HG03175 (cell line): ENCODE measurements around the gene CHTOP.

Experiments
- ATAC-seq: cut with Tn5 transposase; IDR thresholded peaks from one replicate; pipeline ENCODE4 v1.9.1; 2021; ENCODE audit warnings: mild to moderate bottlenecking, moderate library complexity; ENCODE audit not compliant: unreplicated experiment

The CHTOP gene

GRCh38 chr1:153683854-153684253 is 50.0 kb downstream of the CHTOP start:
- no peak for ATAC-seq

GRCh38 chr1:153684892-153685291 is 51.0 kb downstream of the CHTOP start:
- ATAC-seq: no peak

- ATAC-seq: no peak
These were observed 51.9 kb downstream of the CHTOP start for GRCh38 chr1:153685544-153686340.

- ATAC-seq: no peak
These were observed 53.7 kb downstream of the CHTOP start for GRCh38 chr1:153687346-153688125.

- no peak for ATAC-seq
These were observed 54.4 kb downstream of the CHTOP start for GRCh38 chr1:153688276-153688675.

- no peak for ATAC-seq
These were observed 55.0 kb downstream of the CHTOP start for GRCh38 chr1:153688736-153689328.

GRCh38 chr1:153693466-153693865 is 59.6 kb downstream of the CHTOP start:
- ATAC-seq: no peak
